A549 treated with DMSO at 1 μM for 4 hours (cell line): ENCODE measurements around the gene MSH5. TPM values are rescaled to one million over a fixed set of nuclear protein-coding genes. Genes with fewer than 3 reads are reported as not detected.

Experiments used
- total RNA-seq: library from RNA; stranded (reverse); fragments of 200-300 nt; extraction: Qiagen RNA extraction; gene quantifications from 5 replicates; pipeline ENCODE4 v1.2.3, GENCODE V29; 2022; ENCODE audit warnings: low read depth

Gene MSH5
- 10.7 to 16.8 TPM (median 15.8 TPM) in 5 replicates for total RNA-seq

GRCh38 chr6:31739639-31740396 lies at the start of gene MSH5:
Gene MSH5 (plus strand): TSS chr6:31740005. CDS start chr6:31740467, 462 bp downstream.

GRCh38 chr6:31702819-31703716 lies 36.7 kb upstream of the MSH5 start, which contains the start of gene ABHD16A:
Gene ABHD16A (minus strand): TSS chr6:31703324. CDS start chr6:31703281, 43 bp downstream.

GRCh38 chr6:31706599-31706998 lies 33.2 kb upstream of the MSH5 start, which contains the start of gene LY6G6F:
Gene LY6G6F (plus strand): TSS chr6:31706866. CDS start chr6:31706907, 41 bp downstream.

GRCh38 chr6:31715022-31715958 lies 24.5 kb upstream of the MSH5 start, which contains the start of gene LY6G6D:
Gene LY6G6D (plus strand): TSS chr6:31715348. CDS start chr6:31715356, 8 bp downstream.

GRCh38 chr6:31721351-31722020 lies 18.3 kb upstream of the MSH5 start, which contains the start of gene LY6G6C:
Gene LY6G6C (minus strand): TSS chr6:31721746. CDS start chr6:31721679, 67 bp downstream.

GRCh38 chr6:31723245-31723979 lies 16.4 kb upstream of the MSH5 start, which contains the start of gene MPIG6B:
Gene MPIG6B (plus strand): TSS chr6:31723373. CDS start chr6:31723384, 11 bp downstream.

GRCh38 chr6:31728767-31729514 lies 10.9 kb upstream of the MSH5 start, which contains the start of gene DDAH2:
Gene DDAH2 (minus strand): TSS chr6:31729299. CDS start chr6:31729161, 138 bp downstream.

GRCh38 chr6:31736021-31736767 lies 3.6 kb upstream of the MSH5 start, which contains the start of gene CLIC1:
Gene CLIC1 (minus strand): TSS chr6:31736530. CDS start chr6:31736300, 230 bp downstream.

GRCh38 chr6:31762356-31762755 lies 22.6 kb downstream of the MSH5 start, which contains the start of gene SAPCD1:
Gene SAPCD1 (plus strand): TSS chr6:31762656. CDS start chr6:31763055, 399 bp downstream.

GRCh38 chr6:31776989-31777666 lies 37.3 kb downstream of the MSH5 start, which contains the start of gene VWA7:
Gene VWA7 (minus strand): TSS chr6:31777328. CDS start chr6:31776779, 549 bp downstream.

GRCh38 chr6:31795616-31796298 lies 56.0 kb downstream of the MSH5 start, which contains the start of gene VARS1:
Gene VARS1 (minus strand): TSS chr6:31795752. CDS start chr6:31795217, 535 bp downstream.

GRCh38 chr6:31806470-31807272 lies 66.9 kb downstream of the MSH5 start, which contains the start of gene LSM2:
Gene LSM2 (minus strand): TSS chr6:31806966. CDS start chr6:31806757, 209 bp downstream.

